Tibial nerve (tissue), 4 donors: ENCODE measurements around the gene PPARGC1A. TPM values are rescaled to one million over a fixed set of nuclear protein-coding genes. Genes with fewer than 3 reads are reported as not detected.

ENCODE experiments used
- DNase-seq, 2 donors: peaks; one replicate each; pipeline ENCODE4 v3.0.0-alpha.2; 2019; ENCODE audit warnings: low spot score in 2 of 2
- H3K27ac ChIP-seq, 4 donors: fragments of 200-600 bp; sonication (generic) in 3 of 4; one replicate each; pipeline ENCODE4 v1.5.1; 2017 to 2019; ENCODE audit warnings: mild to moderate bottlenecking in 1 of 4
- H3K27me3 ChIP-seq, 2 donors: fragments of 200-600 bp; sonication (generic) in 1 of 2; one replicate each; pipeline versions ENCODE4 v1.5.1 to v1.6.0; 2017 to 2019
- H3K36me3 ChIP-seq, 3 donors: fragments of 200-600 bp; sonication (generic); one replicate each; pipeline ENCODE4 v1.5.1; 2018 to 2019
- H3K4me1 ChIP-seq, 4 donors: fragments of 200-600 bp; sonication (generic) in 3 of 4; one replicate each; pipeline ENCODE4 v1.5.1; 2017 to 2019
- H3K4me3 ChIP-seq, 4 donors: fragments of 200-600 bp; sonication (generic) in 3 of 4; one replicate each; pipeline ENCODE4 v1.5.1; 2017 to 2019; ENCODE audit warnings: mild to moderate bottlenecking in 1 of 4, moderate library complexity in 1 of 4
- H3K9me3 ChIP-seq, 4 donors: fragments of 200-600 bp; sonication (generic) in 3 of 4; one replicate each; pipeline ENCODE4 v1.5.1; 2017 to 2019
- EP300 ChIP-seq, 2 donors: sonication (generic); formaldehyde crosslinking; IDR thresholded peaks; one replicate each; pipeline ENCODE4 v1.6.1; 2017; ENCODE audit warnings: antibody characterized with exemption in 2 of 2, mild to moderate bottlenecking in 1 of 2
- POLR2A ChIP-seq, 2 donors: fragments of 450-650 bp; IDR thresholded peaks; one replicate each; pipeline ENCODE4 v1.6.1; 2017; ENCODE audit warnings: antibody characterized with exemption in 2 of 2, mild to moderate bottlenecking in 2 of 2, moderate library complexity in 2 of 2
- WGBS, 2 donors: methylation state at CpG; one replicate each; pipeline ENCODE4 v1.1.5; 2018; 5-methylcytosine and 5-hydroxymethylcytosine counted together
- total RNA-seq, 4 donors: library from RNA; depleted of rRNA; stranded (reverse); fragments of >200 nt; gene quantifications; one replicate each; pipeline ENCODE4 v1.1.0, GENCODE V29; 2016
- TF ChIP-seq, protein P1 (sequence below), 5 experiments: fragments of 200-600 bp in 3 of 5; fragments of 450-650 bp in 2 of 5; sonication (generic) in 3 of 5; IDR thresholded peaks; one replicate each; pipeline ENCODE4 v1.5.1; 2016 to 2019; ENCODE audit warnings: antibody characterized with exemption in 5 of 5, mild to moderate bottlenecking in 3 of 5, moderate library complexity in 2 of 5

PPARGC1A gene
- total RNA-seq, 4 donors from 2014 or later = 4.6 to 14.7 (median 6.8) TPM

DNA sequence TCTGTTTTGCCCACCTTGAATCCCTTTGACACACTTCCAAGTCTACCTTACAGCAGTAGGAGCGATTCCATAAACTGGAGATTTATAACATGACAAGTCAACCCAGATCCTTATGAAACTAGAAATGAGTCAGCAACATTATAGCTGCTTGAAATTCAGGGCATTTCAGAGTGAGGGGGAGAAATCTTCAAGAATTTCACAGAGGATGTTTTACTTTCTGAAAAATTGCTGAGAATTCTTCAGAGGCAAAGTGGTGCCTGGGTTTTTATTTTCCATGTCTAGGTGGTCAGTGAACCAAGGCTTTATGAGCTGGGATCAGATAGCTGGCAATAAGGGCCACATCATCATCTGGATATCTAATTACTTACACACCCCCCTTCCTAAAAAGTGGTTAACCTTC is 119.8 kb downstream of the PPARGC1A start:
- no peaks in the 10 kb centered on the region for H3K9me3 ChIP-seq
- no peak overlapping the region for H3K4me3 ChIP-seq
- no peak for DNase-seq
- H3K36me3 ChIP-seq = no peaks in the 10 kb centered on the region
- WGBS, 2 donors = 46 to 72% methylated on average over 1 of the region's 1 CpG
- no peaks in the 10 kb centered on the region for H3K27me3 ChIP-seq
- H3K27ac ChIP-seq = no peak overlapping the region
- H3K4me1 ChIP-seq = no peaks in the 10 kb centered on the region
- TF ChIP-seq POLR2A (IDR thresholded peaks at IDR 0.05) (no peak), EP300 (IDR thresholded peaks at IDR 0.05) (no peak)
- TF ChIP-seq, protein P1, sequence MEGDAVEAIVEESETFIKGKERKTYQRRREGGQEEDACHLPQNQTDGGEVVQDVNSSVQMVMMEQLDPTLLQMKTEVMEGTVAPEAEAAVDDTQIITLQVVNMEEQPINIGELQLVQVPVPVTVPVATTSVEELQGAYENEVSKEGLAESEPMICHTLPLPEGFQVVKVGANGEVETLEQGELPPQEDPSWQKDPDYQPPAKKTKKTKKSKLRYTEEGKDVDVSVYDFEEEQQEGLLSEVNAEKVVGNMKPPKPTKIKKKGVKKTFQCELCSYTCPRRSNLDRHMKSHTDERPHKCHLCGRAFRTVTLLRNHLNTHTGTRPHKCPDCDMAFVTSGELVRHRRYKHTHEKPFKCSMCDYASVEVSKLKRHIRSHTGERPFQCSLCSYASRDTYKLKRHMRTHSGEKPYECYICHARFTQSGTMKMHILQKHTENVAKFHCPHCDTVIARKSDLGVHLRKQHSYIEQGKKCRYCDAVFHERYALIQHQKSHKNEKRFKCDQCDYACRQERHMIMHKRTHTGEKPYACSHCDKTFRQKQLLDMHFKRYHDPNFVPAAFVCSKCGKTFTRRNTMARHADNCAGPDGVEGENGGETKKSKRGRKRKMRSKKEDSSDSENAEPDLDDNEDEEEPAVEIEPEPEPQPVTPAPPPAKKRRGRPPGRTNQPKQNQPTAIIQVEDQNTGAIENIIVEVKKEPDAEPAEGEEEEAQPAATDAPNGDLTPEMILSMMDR (IDR thresholded peaks at IDR 0.05) = no peak

DNA sequence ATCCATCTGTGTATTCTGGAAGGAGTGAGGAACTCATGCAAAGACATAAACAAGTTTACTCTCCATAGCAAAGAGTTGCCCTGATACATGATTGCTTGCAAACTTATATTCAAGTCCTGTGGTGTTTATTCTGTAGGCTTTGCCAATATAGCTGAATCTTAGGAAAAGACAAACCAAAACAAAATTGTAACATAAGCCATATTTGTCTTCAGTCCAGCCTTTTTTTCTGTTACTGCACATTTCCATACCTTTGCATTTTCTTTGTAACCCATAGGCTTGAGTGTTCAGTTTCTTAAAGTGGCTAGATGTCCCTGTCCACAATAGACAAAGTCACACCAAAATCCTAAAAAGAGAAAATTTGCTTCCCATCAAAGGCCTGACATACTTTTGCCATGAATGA is 120.4 kb downstream of the PPARGC1A start:
- Histone ChIP-seq H3K36me3 (no peaks in the 10 kb centered on the region), H3K4me3 (no peak overlapping the region), H3K27ac (no peak overlapping the region), H3K9me3 (no peaks in the 10 kb centered on the region), H3K4me1 (no peaks in the 10 kb centered on the region), H3K27me3 (no peaks in the 10 kb centered on the region)
- no peak for DNase-seq
- TF ChIP-seq, protein P1 (IDR thresholded peaks at IDR 0.05) = no peak
- TF ChIP-seq EP300 (IDR thresholded peaks at IDR 0.05) = no peak
- TF ChIP-seq POLR2A (IDR thresholded peaks at IDR 0.05) = no peak

DNA sequence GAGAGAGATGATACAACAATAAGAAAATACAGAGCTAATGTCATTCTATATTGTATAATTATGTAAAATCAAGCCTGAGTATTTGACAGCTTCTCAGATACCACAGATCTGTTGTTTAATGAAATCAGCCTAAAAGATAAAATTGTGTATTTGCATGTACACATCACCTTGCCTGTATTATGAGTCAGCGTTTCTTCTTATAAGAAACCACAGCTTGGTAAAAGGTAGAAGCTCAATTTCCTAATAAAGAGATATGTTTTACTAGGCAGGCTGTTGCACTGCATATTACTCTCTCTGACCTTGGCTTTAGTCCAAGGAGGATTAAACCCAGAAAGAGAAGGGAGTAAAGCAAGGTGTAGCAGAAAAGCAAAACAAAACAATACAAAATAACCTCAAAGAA is 121.3 kb downstream of the PPARGC1A start:
- no peak for DNase-seq
- H3K36me3 ChIP-seq = no peaks in the 10 kb centered on the region
- TF ChIP-seq POLR2A (IDR thresholded peaks at IDR 0.05) (no peak), EP300 (IDR thresholded peaks at IDR 0.05) (no peak)
- TF ChIP-seq, protein P1 (IDR thresholded peaks at IDR 0.05) = no peak
- WGBS, 2 donors = 74 to 87% methylated on average over 1 of the region's 1 CpG
- no peaks in the 10 kb centered on the region for H3K27me3 ChIP-seq
- H3K4me3 ChIP-seq = no peak overlapping the region
- H3K4me1 ChIP-seq = no peaks in the 10 kb centered on the region
- H3K9me3 ChIP-seq = no peaks in the 10 kb centered on the region
- H3K27ac ChIP-seq = no peak overlapping the region

DNA sequence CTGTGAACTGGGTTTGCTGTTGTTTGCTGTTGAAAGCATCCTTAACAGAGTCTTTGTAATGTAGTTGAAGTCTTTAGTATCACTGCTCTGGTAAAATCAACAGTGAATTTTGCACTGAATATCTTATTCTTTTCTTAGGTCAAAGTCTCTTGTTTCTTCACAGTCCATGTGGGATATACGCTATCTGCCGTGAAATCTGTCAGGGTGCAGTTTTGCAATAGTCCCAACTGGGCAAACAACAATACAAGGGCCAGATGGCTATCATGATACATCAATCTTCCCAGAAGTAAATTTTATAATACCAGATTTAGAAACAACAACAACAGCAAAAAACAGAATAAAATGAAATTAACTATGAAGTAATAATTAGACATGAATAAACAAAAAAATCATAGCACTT is 123.5 kb downstream of the PPARGC1A start:
- DNase-seq = no peak
- no peaks in the 10 kb centered on the region for H3K27me3 ChIP-seq
- 72 to 77% methylated on average over 2 of the region's 2 CpGs for WGBS, 2 donors
- no peaks in the 10 kb centered on the region for H3K9me3 ChIP-seq
- no peaks in the 10 kb centered on the region for H3K4me1 ChIP-seq
- no peak overlapping the region for H3K27ac ChIP-seq
- no peaks in the 10 kb centered on the region for H3K36me3 ChIP-seq
- no peak for TF ChIP-seq POLR2A (IDR thresholded peaks at IDR 0.05)
- TF ChIP-seq, protein P1 (IDR thresholded peaks at IDR 0.05) = no peak
- no peak for TF ChIP-seq EP300 (IDR thresholded peaks at IDR 0.05)
- H3K4me3 ChIP-seq = no peak overlapping the region

DNA sequence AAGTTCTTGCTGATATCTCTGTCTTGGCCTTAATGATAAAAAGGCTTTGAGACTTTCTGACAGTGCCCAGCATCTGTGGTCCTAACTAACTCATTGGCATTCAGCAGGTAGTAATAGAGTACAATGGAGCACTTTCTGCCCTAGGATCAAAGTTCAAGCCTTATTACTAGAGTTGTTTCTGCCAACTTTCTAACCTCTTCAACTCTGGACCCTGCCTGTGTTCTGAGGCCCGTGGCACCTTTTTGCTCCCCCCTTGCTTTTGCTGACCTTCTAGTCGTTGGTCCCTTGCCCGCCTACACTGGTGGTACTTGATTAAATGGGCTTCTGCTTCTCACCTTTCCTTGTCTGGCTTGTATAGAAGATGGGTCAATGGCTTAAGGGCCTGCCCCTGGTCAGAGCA is 126.3 kb downstream of the PPARGC1A start:
- Histone ChIP-seq H3K27me3 (no peaks in the 10 kb centered on the region), H3K4me3 (no peak overlapping the region), H3K4me1 (no peaks in the 10 kb centered on the region), H3K36me3 (no peaks in the 10 kb centered on the region), H3K9me3 (no peaks in the 10 kb centered on the region), H3K27ac (no peak overlapping the region)
- no peak for DNase-seq
- no peak for TF ChIP-seq POLR2A (IDR thresholded peaks at IDR 0.05)
- TF ChIP-seq EP300 (IDR thresholded peaks at IDR 0.05) = no peak
- TF ChIP-seq, protein P1 (IDR thresholded peaks at IDR 0.05) = no peak
- WGBS, 2 donors = 63 to 65% methylated on average over 3 of the region's 3 CpGs
